A549 (cell line): ENCODE data around the gene TEDC1. TPM values are rescaled to one million over a fixed set of nuclear protein-coding genes. Genes with fewer than 3 reads are reported as not detected.

ENCODE experiments used
- ATAC-seq, 2 experiments: fragments of 200-7000 bp in 1 of 2; fragments of >200 bp in 1 of 2; cut with Nextera tagmentation in 1 of 2; cut with Tn5 transposase in 1 of 2; 3 replicates each; pipeline versions ENCODE4 v1.8.0 to v1.9.1; 2018 to 2020; ENCODE audit warnings: mild to moderate bottlenecking in 1 of 2, moderate library complexity in 1 of 2
- CTCF ChIA-PET: fragments of 300-600 bp; sonication (Branson Sonifier 250); formaldehyde crosslinking; extraction: SDS; loops from one replicate; lab custom pipeline; 2021; ENCODE audit warnings: antibody characterized with exemption, inconsistent platforms; lab: Yijun Ruan, JAX
- POLR2A ChIA-PET: fragments of 350-600 bp; formaldehyde crosslinking; extraction: SDS; loops from one replicate; lab custom pipeline; 2021; ENCODE audit warnings: antibody characterized with exemption, inconsistent platforms; lab: Yijun Ruan, JAX
- DNase-seq, 2 experiments: peaks; one replicate each; pipeline versions ENCODE4 v3.0.0 to v3.0.0-alpha.2; 2011 to 2016; ENCODE audit warnings: low read depth in 1 of 2, low spot score in 1 of 2
- FAIRE-seq: peaks from 2 replicates; lab custom pipeline; 2011; peaks lifted over from hg19 to GRCh38; lab: Jason Lieb, UNC
- H3K27ac ChIP-seq, 2 experiments: fragments of >200 bp; sonication (Bioruptor Twin); formaldehyde crosslinking; 3 replicates each; pipeline ENCODE4 v1.5.1; 2016 to 2017
- H3K4me1 ChIP-seq: fragments of >200 bp; sonication (Bioruptor Twin); formaldehyde crosslinking; 3 replicates; pipeline ENCODE4 v1.6.1; 2016
- H3K4me2 ChIP-seq: fragments of >200 bp; sonication (Bioruptor Twin); formaldehyde crosslinking; 3 replicates; pipeline ENCODE4 v1.6.1; 2016
- H3K4me3 ChIP-seq: fragments of >200 bp; sonication (Bioruptor Twin); formaldehyde crosslinking; 3 replicates; pipeline ENCODE4 v1.5.1; 2016
- H3K9me3 ChIP-seq: fragments of >200 bp; sonication (Bioruptor Twin); formaldehyde crosslinking; 3 replicates; pipeline ENCODE4 v1.6.1; 2016
- ATOH8 ChIP-seq: fragments of 250-450 bp; sonication (Bioruptor Pico); IDR thresholded peaks from 2 replicates; pipeline ENCODE4 v1.5.0; 2020; ENCODE audit warnings: low read depth, mild to moderate bottlenecking, moderate library complexity
- CBX2 ChIP-seq: fragments of 200-600 bp; sonication (generic); IDR thresholded peaks from 2 replicates; pipeline ENCODE4 v1.6.1; 2016; ENCODE audit warnings: low read depth, mild to moderate bottlenecking, borderline replicate concordance
- CHD4 ChIP-seq: fragments of 200-600 bp; sonication (generic); IDR thresholded peaks from 2 replicates; pipeline ENCODE4 v1.6.1; 2016; ENCODE audit warnings: antibody characterized with exemption, mild to moderate bottlenecking, borderline replicate concordance
- ESRRA ChIP-seq: fragments of 150-350 bp; IDR thresholded peaks from 2 replicates; pipeline ENCODE4 v1.6.1; 2014; ENCODE audit warnings: mild to moderate bottlenecking, low read length, borderline replicate concordance
- FOSB ChIP-seq: fragments of 250-450 bp; sonication (Bioruptor Pico); IDR thresholded peaks from 2 replicates; pipeline ENCODE4 v1.5.0; 2020; ENCODE audit warnings: mild to moderate bottlenecking, moderate library complexity
- FOSL2 ChIP-seq, 2 experiments: fragments of 450-650 bp in 1 of 2; fragments of >200 bp in 1 of 2; sonication (Bioruptor Twin) in 1 of 2; formaldehyde crosslinking; IDR thresholded peaks; 2 replicates each; pipeline versions ENCODE4 v1.5.0 to v1.6.1; 2016 to 2020; ENCODE audit warnings: mild to moderate bottlenecking in 1 of 2, moderate library complexity in 1 of 2
- FOXS1 ChIP-seq: fragments of 250-450 bp; sonication (Bioruptor Pico); IDR thresholded peaks from 2 replicates; pipeline ENCODE4 v1.5.0; 2020; ENCODE audit warnings: mild to moderate bottlenecking, moderate library complexity
- HOXB5 ChIP-seq: fragments of 250-450 bp; sonication (Bioruptor Pico); IDR thresholded peaks from 2 replicates; pipeline ENCODE4 v1.5.0; 2020; ENCODE audit warnings: mild to moderate bottlenecking, moderate library complexity
- KDM1A ChIP-seq: fragments of 200-600 bp; sonication (generic); IDR thresholded peaks from 2 replicates; pipeline ENCODE4 v1.6.1; 2016; ENCODE audit warnings: low read depth, mild to moderate bottlenecking
- KDM5A ChIP-seq: fragments of 200-600 bp; sonication (generic); IDR thresholded peaks from 2 replicates; pipeline ENCODE4 v1.6.1; 2016; ENCODE audit warnings: antibody characterized with exemption, mild to moderate bottlenecking
- MAFK ChIP-seq: fragments of 450-650 bp; IDR thresholded peaks from 2 replicates; pipeline ENCODE4 v1.6.1; 2014; ENCODE audit not compliant: partially characterized antibody
- MAZ ChIP-seq: fragments of 150-350 bp; IDR thresholded peaks from 2 replicates; pipeline ENCODE4 v1.6.1; 2014; ENCODE audit warnings: antibody characterized with exemption, low read depth, low read length, borderline replicate concordance
- NFE2L2 ChIP-seq: fragments of 150-350 bp; conservative IDR thresholded peaks from 2 replicates; pipeline ENCODE4 v1.6.1; 2014; ENCODE audit warnings: low read length
- RNF2 ChIP-seq: fragments of 200-600 bp; sonication (generic); IDR thresholded peaks from 2 replicates; pipeline ENCODE4 v1.6.1; 2016; ENCODE audit warnings: low read depth, mild to moderate bottlenecking, antibody characterized with exemption, moderate library complexity, borderline replicate concordance
- SREBF2 ChIP-seq: fragments of 450-650 bp; IDR thresholded peaks from 2 replicates; pipeline ENCODE4 v1.6.1; 2014; ENCODE audit warnings: mild to moderate bottlenecking, moderate library complexity
- TFCP2L1 ChIP-seq: fragments of 250-450 bp; sonication (Bioruptor Pico); IDR thresholded peaks from 2 replicates; pipeline ENCODE4 v1.5.0; 2021; ENCODE audit warnings: mild to moderate bottlenecking
- TP53 ChIP-seq: fragments of 250-450 bp; sonication (Bioruptor Pico); IDR thresholded peaks from 2 replicates; pipeline ENCODE4 v1.5.0; 2021; ENCODE audit warnings: mild to moderate bottlenecking, moderate library complexity
- ZFP36 ChIP-seq: fragments of 450-650 bp; IDR thresholded peaks from 2 replicates; pipeline ENCODE4 v1.6.1; 2014; ENCODE audit warnings: borderline replicate concordance; ENCODE audit not compliant: partially characterized antibody
- ZNF302 ChIP-seq: fragments of 250-450 bp; sonication (Bioruptor Pico); IDR thresholded peaks from 2 replicates; pipeline ENCODE4 v1.9.0; 2021; ENCODE audit warnings: inconsistent platforms, mild to moderate bottlenecking, moderate library complexity
- ZSCAN20 ChIP-seq: fragments of 250-450 bp; sonication (Bioruptor Pico); IDR thresholded peaks from 2 replicates; pipeline ENCODE4 v1.8.0; 2022; ENCODE audit warnings: mild to moderate bottlenecking, moderate library complexity
- WGBS: methylation state at CpG from one replicate; pipeline ENCODE4 v1.1.6; 2017; ENCODE audit errors: missing lambda C conversion rate; 5-methylcytosine and 5-hydroxymethylcytosine counted together
- polyA plus RNA-seq, 4 experiments: library from polyadenylated mRNA; depleted of rRNA in 3 of 4; stranded (reverse); fragments of >200 nt; fragmentation: RNase III in 1 of 4; extraction: RNeasy Plus Mini Kit Qiagen cat#74134 plus additional on column Dnase treatment in 1 of 4; gene quantifications; 2 replicates in 3 of 4; 3 replicates in 1 of 4; pipeline ENCODE4 v1.2.3, GENCODE V29; 2011 to 2017
- TF ChIP-seq, protein P1 (sequence below): IDR thresholded peaks from 2 replicates; pipeline ENCODE4 v1.6.1; 2012
- TF ChIP-seq, protein P2 (sequence below): fragments of 450-650 bp; IDR thresholded peaks from 2 replicates; pipeline ENCODE4 v1.6.1; 2014; ENCODE audit warnings: antibody characterized with exemption

TEDC1 gene
- polyA plus RNA-seq, 2 of the 4 experiments (the other 2 are of a cell fraction): 12.7 to 39.6 TPM

DNA sequence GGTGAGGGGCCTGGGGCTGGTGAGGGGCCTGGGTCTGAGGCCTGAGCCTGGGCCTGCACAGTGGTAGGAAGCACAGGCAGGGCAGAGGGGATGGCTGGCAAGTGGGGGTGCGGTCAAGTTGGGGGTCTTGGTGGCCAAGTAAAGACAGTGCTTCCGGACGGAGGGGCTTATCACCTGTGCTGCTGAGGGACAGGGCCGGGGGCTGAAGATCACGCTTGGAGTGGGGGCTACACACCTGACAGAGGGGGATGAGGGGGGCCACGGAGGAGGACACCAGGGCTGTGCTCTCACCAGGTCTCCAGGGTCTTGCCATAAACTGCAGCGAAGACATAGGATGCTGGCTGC, 12.2 kb downstream of the TEDC1 start:
- no peak for FAIRE-seq
- H3K27ac ChIP-seq: no peak overlapping the region

GRCh38 chr14:105503935-105504692, 13.1 kb downstream of the TEDC1 start:
- Histone ChIP-seq H3K4me1 (no peaks in the 10 kb centered on the region), H3K4me2 (no peak overlapping the region), H3K9me3 (no peaks in the 10 kb centered on the region), H3K4me3 (no peak overlapping the region), H3K27ac (no peak overlapping the region)
- ATAC-seq (peak; percentile 5 to 11; a peak in 3 of 6 replicates), FAIRE-seq (no peak), DNase-seq (peak in 1 of 2 experiments; percentile 13)
- WGBS: 72% methylated on average over 15 of the region's 29 CpGs
- POLR2A ChIA-PET: no interaction called here
- TF ChIP-seq FOSB (CRISPR knock-in tag) (0 out of 2 replicates have a peak, but pooled peaks have one; percentile 16), TFCP2L1 (peak; percentile 17; the same call in 1 of the 2 replicates), MAZ (no peak)
- CTCF ChIA-PET: interaction anchor here (1.1 to 4.6 kb wide), 4 partner anchors 10 to 33 kb away, joined by 3 to 19 read pairs (median 5); no protein-coding TSS in a partner anchor

More for the DNA sequence above, 12.2 kb downstream of the TEDC1 start:
- DNase-seq (no peak), ATAC-seq (peak in 1 of 2 experiments; percentile 12; a peak in 2 of 6 replicates)
- WGBS: 84% methylated on average over 6 of the region's 7 CpGs
- CTCF ChIA-PET: interaction anchor here (1.6 to 4.6 kb wide), 3 partner anchors 9 to 25 kb away, joined by 4 to 19 read pairs (median 7); no protein-coding TSS in a partner anchor
- H3K4me2 ChIP-seq: no peak overlapping the region
- TF ChIP-seq SREBF2 (no peak), ATOH8 (CRISPR knock-in tag) (no peak), NFE2L2 (no peak), MAFK (no peak), TP53 (CRISPR knock-in tag) (no peak), ZNF302 (no peak), KDM1A (no peak), KDM5A (no peak), HOXB5 (CRISPR knock-in tag) (no peak), ZSCAN20 (CRISPR knock-in tag) (no peak), RNF2 (no peak), ZFP36 (no peak), CBX2 (no peak), FOXS1 (CRISPR knock-in tag) (no peak), FOSL2 (IDR thresholded peaks at IDR 0.05) (no peak), FOSL2 (CRISPR knock-in tag; IDR thresholded peaks at IDR 0.05) (no peak)
- TF ChIP-seq, protein P1, sequence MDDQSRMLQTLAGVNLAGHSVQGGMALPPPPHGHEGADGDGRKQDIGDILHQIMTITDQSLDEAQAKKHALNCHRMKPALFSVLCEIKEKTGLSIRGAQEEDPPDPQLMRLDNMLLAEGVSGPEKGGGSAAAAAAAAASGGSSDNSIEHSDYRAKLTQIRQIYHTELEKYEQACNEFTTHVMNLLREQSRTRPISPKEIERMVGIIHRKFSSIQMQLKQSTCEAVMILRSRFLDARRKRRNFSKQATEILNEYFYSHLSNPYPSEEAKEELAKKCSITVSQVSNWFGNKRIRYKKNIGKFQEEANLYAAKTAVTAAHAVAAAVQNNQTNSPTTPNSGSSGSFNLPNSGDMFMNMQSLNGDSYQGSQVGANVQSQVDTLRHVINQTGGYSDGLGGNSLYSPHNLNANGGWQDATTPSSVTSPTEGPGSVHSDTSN: no peak
- TF ChIP-seq, protein P2, sequence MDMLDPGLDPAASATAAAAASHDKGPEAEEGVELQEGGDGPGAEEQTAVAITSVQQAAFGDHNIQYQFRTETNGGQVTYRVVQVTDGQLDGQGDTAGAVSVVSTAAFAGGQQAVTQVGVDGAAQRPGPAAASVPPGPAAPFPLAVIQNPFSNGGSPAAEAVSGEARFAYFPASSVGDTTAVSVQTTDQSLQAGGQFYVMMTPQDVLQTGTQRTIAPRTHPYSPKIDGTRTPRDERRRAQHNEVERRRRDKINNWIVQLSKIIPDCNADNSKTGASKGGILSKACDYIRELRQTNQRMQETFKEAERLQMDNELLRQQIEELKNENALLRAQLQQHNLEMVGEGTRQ: no peak
- H3K9me3 ChIP-seq: no peaks in the 10 kb centered on the region
- H3K4me1 ChIP-seq: no peaks in the 10 kb centered on the region
- H3K4me3 ChIP-seq: no peak overlapping the region
- POLR2A ChIA-PET: no interaction called here

- Histone ChIP-seq H3K27ac (no peak overlapping the region), H3K4me3 (no peak overlapping the region), H3K9me3 (no peaks in the 10 kb centered on the region), H3K4me2 (no peak overlapping the region), H3K4me1 (no peaks in the 10 kb centered on the region)
- DNase-seq (no peak), FAIRE-seq (no peak), ATAC-seq (no peak; a peak in 1 of 6 replicates)
- ChIA-PET POLR2A (no interaction called here), CTCF (interaction anchor here (1.3 to 4.6 kb wide), 2 partner anchors 15 to 32 kb away, joined by 3 to 19 read pairs; no protein-coding TSS in a partner anchor)
- TF ChIP-seq CHD4: no peak
- TF ChIP-seq ESRRA: no peak
- WGBS: 83% methylated on average over 11 of the region's 16 CpGs
Measured at GRCh38 chr14:105505101-105505500, 14.1 kb downstream of the TEDC1 start.
